ENCODE results near the gene SPG7.

GRCh38 chr16:89583197-89583894 lies 75.1 kb downstream of the SPG7 start:
- TF ChIP-seq USF1 (IDR thresholded peaks at IDR 0.05) = no peak
- TF ChIP-seq RAD21 (IDR thresholded peaks at IDR 0.05; ENCODE audit: low read depth) = no peak
- no peak for TF ChIP-seq TAF1 (IDR thresholded peaks at IDR 0.05; ENCODE audit: low read depth)
- TF ChIP-seq MAX (IDR thresholded peaks at IDR 0.05) = no peak
- no peak for TF ChIP-seq CEBPB (IDR thresholded peaks at IDR 0.05)
- no peak for TF ChIP-seq EP300 (IDR thresholded peaks at IDR 0.05; ENCODE audit: borderline replicate concordance)
- no peak for TF ChIP-seq REST (IDR thresholded peaks at IDR 0.05; ENCODE audit: low read depth)
- TF ChIP-seq CREB1 (IDR thresholded peaks at IDR 0.05; ENCODE audit: low read depth) = no peak
- no peak for TF ChIP-seq NFIC (IDR thresholded peaks at IDR 0.05)
- TF ChIP-seq YY1 (IDR thresholded peaks at IDR 0.05; ENCODE audit: low read depth) = no peak
- no peak for TF ChIP-seq TEAD4 (IDR thresholded peaks at IDR 0.05)
- TF ChIP-seq FOXM1 (IDR thresholded peaks at IDR 0.05; ENCODE audit: borderline replicate concordance, low read depth) = no peak
- no peak for TF ChIP-seq EGR1 (IDR thresholded peaks at IDR 0.05)

All from Ishikawa (cell line).